Endothelial cell of umbilical vein (primary cell): ENCODE measurements around the gene PFKFB3. TPM values are rescaled to one million over a fixed set of nuclear protein-coding genes. Genes with fewer than 3 reads are reported as not detected.
A peak's percentile ranks its signal among the peaks of the same experiment; 100 is the strongest.

Experiments
- BruUV-seq: library from RNA; stranded (reverse); fragments of 400-500 nt; replicated peaks from 2 replicates; lab custom pipeline; 2021; lab: Mats Ljungman, UMichigan
- CTCF ChIA-PET: fragments of 300-600, 350-600 bp; sonication (Branson Sonifier 250); formaldehyde crosslinking; loops from one replicate; lab custom pipeline; 2021; ENCODE audit warnings: antibody characterized with exemption, inconsistent platforms; lab: Charles Lee
- POLR2A ChIA-PET: fragments of 300-600, 350-600 bp; sonication (Branson Sonifier 250); formaldehyde crosslinking; loops from one replicate; lab custom pipeline; 2021; ENCODE audit warnings: antibody characterized with exemption, inconsistent platforms; lab: Charles Lee
- DNase-seq: peaks from one replicate; pipeline ENCODE4 v3.0.0-alpha.2; 2011; ENCODE audit warnings: low read depth, low spot score
- FAIRE-seq: peaks from 2 replicates; lab custom pipeline; 2011; peaks lifted over from hg19 to GRCh38; lab: Jason Lieb, UNC
- H2AFZ ChIP-seq: 2 replicates; pipeline ENCODE4 v1.6.0; 2012; ENCODE audit warnings: low read depth, low read length, control low read depth, inconsistent platforms
- H3K27ac ChIP-seq: 2 replicates; pipeline ENCODE4 v1.5.1; 2011; ENCODE audit warnings: low read depth, mild to moderate bottlenecking, control low read depth, low read length, moderate library complexity; ENCODE audit not compliant: insufficient read depth
- H3K27me3 ChIP-seq, 2 experiments: 2 replicates each; pipeline versions ENCODE4 v1.6.0 to v1.6.1; 2011; ENCODE audit warnings: low read length in 2 of 2, mixed read lengths in 1 of 2; ENCODE audit not compliant: control insufficient read depth in 2 of 2, insufficient read depth in 2 of 2
- H3K36me3 ChIP-seq, 2 experiments: 2 replicates in 1 of 2; 3 replicates in 1 of 2; pipeline ENCODE4 v1.5.1; 2011; ENCODE audit warnings: low read length in 2 of 2, mild to moderate bottlenecking in 1 of 2, moderate library complexity in 1 of 2; ENCODE audit not compliant: control insufficient read depth in 2 of 2, insufficient read depth in 2 of 2; ENCODE audit errors: extremely low read depth in 1 of 2
- H3K4me1 ChIP-seq: 3 replicates; pipeline ENCODE4 v1.5.1; 2011; ENCODE audit warnings: mild to moderate bottlenecking, low read length; ENCODE audit not compliant: control insufficient read depth, insufficient read depth; ENCODE audit errors: extremely low read depth
- H3K4me2 ChIP-seq: 2 replicates; pipeline ENCODE4 v1.6.1; 2011; ENCODE audit warnings: low read length, control low read depth, mixed read lengths; ENCODE audit not compliant: insufficient read depth
- H3K4me3 ChIP-seq, 3 experiments: fragments of 200-600 bp in 1 of 3; sonication (generic), shearing (Covaris generic) in 1 of 3; replicated peaks in 1 of 3; 2 replicates each; pipeline ENCODE4 v1.5.1; 2011 to 2016; ENCODE audit warnings: control low read depth in 3 of 3, low read length in 3 of 3, mild to moderate bottlenecking in 2 of 3, inconsistent platforms in 1 of 3, low read depth in 1 of 3, moderate library complexity in 1 of 3; ENCODE audit not compliant: insufficient read depth in 1 of 3
- H3K79me2 ChIP-seq: 2 replicates; pipeline ENCODE4 v1.6.0; 2012; ENCODE audit warnings: low read length, inconsistent platforms; ENCODE audit not compliant: control insufficient read depth, insufficient read depth
- H3K9ac ChIP-seq: replicated peaks from 2 replicates; pipeline ENCODE3; 2011; ENCODE audit warnings: low read length, control low read depth; ENCODE audit not compliant: insufficient read depth; ENCODE audit errors: extremely low read depth
- H3K9me1 ChIP-seq: replicated peaks from 3 replicates; pipeline ENCODE4 v1.6.0; 2011; ENCODE audit warnings: mild to moderate bottlenecking, low read length; ENCODE audit not compliant: control insufficient read depth, insufficient read depth; ENCODE audit errors: extremely low read depth
- H3K9me3 ChIP-seq: replicated peaks from 2 replicates; pipeline ENCODE4 v1.5.1; 2012; ENCODE audit warnings: low read length, inconsistent platforms; ENCODE audit not compliant: control insufficient read depth, insufficient read depth
- H4K20me1 ChIP-seq: replicated peaks from 2 replicates; pipeline ENCODE3; 2011; ENCODE audit warnings: mild to moderate bottlenecking, low read length; ENCODE audit not compliant: control insufficient read depth, insufficient read depth; ENCODE audit errors: extremely low read depth
- EZH2 ChIP-seq: IDR thresholded peaks from 2 replicates; pipeline ENCODE4 v1.6.1; 2012; ENCODE audit warnings: borderline replicate concordance, low read depth, mild to moderate bottlenecking, moderate library complexity, low read length, inconsistent platforms; ENCODE audit not compliant: severe bottlenecking
- FOS ChIP-seq: IDR thresholded peaks from 2 replicates; pipeline ENCODE4 v1.6.1; 2011; ENCODE audit warnings: mild to moderate bottlenecking, low read length, moderate library complexity, borderline replicate concordance; ENCODE audit not compliant: insufficient read depth
- GATA2 ChIP-seq: IDR thresholded peaks from 2 replicates; pipeline ENCODE4 v1.7.0; 2011; ENCODE audit warnings: low read depth, mild to moderate bottlenecking, moderate library complexity, mixed read lengths, low read length; ENCODE audit not compliant: insufficient read length, insufficient read depth
- JUN ChIP-seq: IDR thresholded peaks from 2 replicates; pipeline ENCODE4 v1.6.1; 2011; ENCODE audit warnings: borderline replicate concordance, low read depth; ENCODE audit not compliant: insufficient read length, insufficient read depth
- MYC ChIP-seq: IDR thresholded peaks from one replicate; pipeline ENCODE4 v1.6.1; 2011; ENCODE audit warnings: mild to moderate bottlenecking, low read depth, low read length
- POLR2A ChIP-seq: IDR thresholded peaks from 2 replicates; pipeline ENCODE4 v1.6.1; 2012; ENCODE audit warnings: low read depth, mild to moderate bottlenecking, control low read depth, low read length
- POLR2AphosphoS5 ChIP-seq: IDR thresholded peaks from 2 replicates; pipeline ENCODE4 v1.6.1; 2012; ENCODE audit warnings: low read depth, mild to moderate bottlenecking, control low read depth, low read length, moderate library complexity; ENCODE audit not compliant: insufficient read depth
- dilution Hi-C: fragments of 300-500 bp; cut with MboI; formaldehyde crosslinking; loops from one replicate; pipeline ENCODE4 v1.15.0; 2019; ENCODE audit warnings: low sequenced_read_pairs; ENCODE audit not compliant: extremely low pct_ligation_motif_present
- intact Hi-C: fragments of 100-400 bp; cut with micrococcal nuclease; formaldehyde crosslinking; loops from one replicate; pipeline ENCODE4 v1.10.0; 2022
- polyA plus RNA-seq, 4 experiments: library from polyadenylated mRNA; depleted of rRNA in 3 of 4; stranded (reverse) in 3 of 4; unstranded in 1 of 4; fragments of >200 nt; gene quantifications; 2 replicates each; pipeline versions ENCODE4 v1.2.1 to v1.2.3, GENCODE V29; 2011 to 2012; ENCODE audit warnings: missing spikeins in 1 of 4
- total RNA-seq: library from RNA; stranded (reverse); gene quantifications from 2 replicates; pipeline ENCODE4 v1.2.3, GENCODE V29; 2021
- TF ChIP-seq, protein P1 (sequence below), 2 donors: IDR thresholded peaks; 1 replicate in 1 of 2; 2 replicates in 1 of 2; pipeline ENCODE4 v1.5.1; 2011; ENCODE audit warnings: low read length in 2 of 2, mild to moderate bottlenecking in 2 of 2, moderate library complexity in 2 of 2, control low read depth in 1 of 2, inconsistent platforms in 1 of 2, low read depth in 1 of 2; ENCODE audit not compliant: insufficient read depth in 1 of 2; ENCODE audit errors: extremely low read depth in 1 of 2
- TF ChIP-seq, protein P2 (sequence below): IDR thresholded peaks from 2 replicates; pipeline ENCODE4 v1.6.1; 2011; ENCODE audit not compliant: insufficient read depth, insufficient read length

Gene PFKFB3
- total and polyA plus RNA-seq, 2 donors (not counting 3 experiments of a cell fraction or from before 2014, with no cell fraction given), result 15.8 to 33.7 TPM

DNA sequence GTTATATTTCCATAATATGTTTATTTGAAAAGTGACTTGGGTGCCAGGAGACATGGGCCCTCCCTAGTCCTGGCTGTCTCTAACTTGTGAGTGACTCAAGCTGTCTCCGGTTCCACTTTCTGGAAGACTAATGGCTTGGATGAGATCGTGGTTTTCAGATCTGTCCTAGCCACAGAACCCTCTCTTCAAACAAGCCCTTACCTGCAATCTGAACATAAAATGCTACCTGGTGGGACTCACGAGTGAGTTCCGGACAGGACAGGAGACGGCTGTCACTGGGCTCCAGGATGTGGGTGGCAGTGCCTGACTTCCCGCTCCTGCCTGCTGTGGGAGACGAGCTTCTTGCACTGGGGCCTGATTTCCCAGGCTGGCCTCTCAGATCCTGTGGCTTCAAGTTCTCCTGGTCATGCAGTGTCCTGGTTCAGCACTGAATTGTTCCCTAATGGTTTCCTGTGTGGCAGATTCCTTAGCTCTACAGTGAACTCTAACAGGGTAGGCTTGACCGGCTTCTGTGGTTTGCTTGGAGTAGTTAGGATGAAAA is 26.0 kb upstream of the PFKFB3 start:
- no peaks in the 10 kb centered on the region for H3K27me3 ChIP-seq
- ChIA-PET POLR2A (no interaction called here), CTCF (interaction anchor here (0.6 to 3.6 kb wide), 3 partner anchors 9 to 225 kb away, joined by 3 to 15 read pairs (median 7); partner anchors contain the start of gene PFKFB3)
- FAIRE-seq (peak; percentile 71), DNase-seq (no peak)
- peaks cover 54% of the 10 kb centered on the region for H3K79me2 ChIP-seq
- intact Hi-C loops (no loop called here), dilution Hi-C loops (no loop called here)
- H3K4me2 ChIP-seq, result no peak overlapping the region
- peaks cover 0 to 2% of the 10 kb centered on the region in 2 experiments for H3K36me3 ChIP-seq
- H3K9me1 ChIP-seq, result no peaks in the 10 kb centered on the region
- H4K20me1 ChIP-seq, result peaks cover 2% of the 10 kb centered on the region
- BruUV-seq, result no TSS peak
- H3K4me1 ChIP-seq, result peaks cover 21% of the 10 kb centered on the region
- no peak overlapping the region for H3K9ac ChIP-seq
- no peak overlapping the region for H3K4me3 ChIP-seq
- no peak overlapping the region for H2AFZ ChIP-seq
- peak overlapping the region; percentile 5 for H3K27ac ChIP-seq
- no peaks in the 10 kb centered on the region for H3K9me3 ChIP-seq
- TF ChIP-seq POLR2A (no peak), EZH2 (no peak), POLR2AphosphoS5 (no peak), MYC (no peak), GATA2 (no peak), FOS (no peak), JUN (no peak)
- TF ChIP-seq, protein P1, sequence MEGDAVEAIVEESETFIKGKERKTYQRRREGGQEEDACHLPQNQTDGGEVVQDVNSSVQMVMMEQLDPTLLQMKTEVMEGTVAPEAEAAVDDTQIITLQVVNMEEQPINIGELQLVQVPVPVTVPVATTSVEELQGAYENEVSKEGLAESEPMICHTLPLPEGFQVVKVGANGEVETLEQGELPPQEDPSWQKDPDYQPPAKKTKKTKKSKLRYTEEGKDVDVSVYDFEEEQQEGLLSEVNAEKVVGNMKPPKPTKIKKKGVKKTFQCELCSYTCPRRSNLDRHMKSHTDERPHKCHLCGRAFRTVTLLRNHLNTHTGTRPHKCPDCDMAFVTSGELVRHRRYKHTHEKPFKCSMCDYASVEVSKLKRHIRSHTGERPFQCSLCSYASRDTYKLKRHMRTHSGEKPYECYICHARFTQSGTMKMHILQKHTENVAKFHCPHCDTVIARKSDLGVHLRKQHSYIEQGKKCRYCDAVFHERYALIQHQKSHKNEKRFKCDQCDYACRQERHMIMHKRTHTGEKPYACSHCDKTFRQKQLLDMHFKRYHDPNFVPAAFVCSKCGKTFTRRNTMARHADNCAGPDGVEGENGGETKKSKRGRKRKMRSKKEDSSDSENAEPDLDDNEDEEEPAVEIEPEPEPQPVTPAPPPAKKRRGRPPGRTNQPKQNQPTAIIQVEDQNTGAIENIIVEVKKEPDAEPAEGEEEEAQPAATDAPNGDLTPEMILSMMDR (IDR thresholded peaks at IDR 0.05; ENCODE audit: extremely low read depth in 1 of 2, insufficient read depth in 1 of 2, low read depth in 1 of 2, low read length in 2 of 2), result no peak
- TF ChIP-seq, protein P2, sequence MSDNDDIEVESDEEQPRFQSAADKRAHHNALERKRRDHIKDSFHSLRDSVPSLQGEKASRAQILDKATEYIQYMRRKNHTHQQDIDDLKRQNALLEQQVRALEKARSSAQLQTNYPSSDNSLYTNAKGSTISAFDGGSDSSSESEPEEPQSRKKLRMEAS, result no peak
